Inflammatory macrophage treated with lipopolysaccharide for 4 hours (primary cell): ENCODE data around the gene APOC4.
A peak's percentile ranks its signal among the peaks of the same experiment; 100 is the strongest.
"Not testable (repeated sequence)": the region's sequence is repeated elsewhere in the genome, so short reads cannot be mapped to it uniquely, and the experiment has no call there.

Experiments used
- DNase-seq: peaks from one replicate; pipeline ENCODE4 v3.0.0-alpha.2; 2020

APOC4 gene, protein sequence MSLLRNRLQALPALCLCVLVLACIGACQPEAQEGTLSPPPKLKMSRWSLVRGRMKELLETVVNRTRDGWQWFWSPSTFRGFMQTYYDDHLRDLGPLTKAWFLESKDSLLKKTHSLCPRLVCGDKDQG

DNA sequence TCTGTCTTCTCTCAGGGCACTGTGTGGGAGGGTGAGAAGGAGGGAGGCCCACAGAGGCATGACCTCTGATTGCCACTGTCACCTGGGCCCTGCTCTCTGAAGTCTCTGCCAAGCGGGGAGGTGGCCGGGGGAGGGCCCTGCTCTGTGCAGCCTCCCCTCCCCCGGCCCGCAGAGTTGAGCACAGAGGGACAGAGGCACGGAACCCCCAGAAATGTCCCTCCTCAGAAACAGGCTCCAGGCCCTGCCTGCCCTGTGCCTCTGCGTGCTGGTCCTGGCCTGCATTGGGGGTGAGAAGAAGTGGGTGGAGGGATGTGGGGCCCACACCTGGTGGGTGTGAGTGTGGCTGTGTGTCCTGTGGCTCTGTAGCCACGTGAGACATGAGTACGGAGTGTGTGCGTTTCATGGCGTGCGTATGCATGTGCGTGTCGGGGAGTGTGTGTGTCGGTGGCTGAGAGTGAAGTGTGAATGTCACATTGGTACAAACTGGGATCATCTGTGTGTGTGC lies at the start of gene APOC4:
Gene APOC4 (plus strand): TSS at position 171 of the 505 bp plus-strand sequence. CDS start 41 bp downstream, at position 212.
- no peak for DNase-seq

DNA sequence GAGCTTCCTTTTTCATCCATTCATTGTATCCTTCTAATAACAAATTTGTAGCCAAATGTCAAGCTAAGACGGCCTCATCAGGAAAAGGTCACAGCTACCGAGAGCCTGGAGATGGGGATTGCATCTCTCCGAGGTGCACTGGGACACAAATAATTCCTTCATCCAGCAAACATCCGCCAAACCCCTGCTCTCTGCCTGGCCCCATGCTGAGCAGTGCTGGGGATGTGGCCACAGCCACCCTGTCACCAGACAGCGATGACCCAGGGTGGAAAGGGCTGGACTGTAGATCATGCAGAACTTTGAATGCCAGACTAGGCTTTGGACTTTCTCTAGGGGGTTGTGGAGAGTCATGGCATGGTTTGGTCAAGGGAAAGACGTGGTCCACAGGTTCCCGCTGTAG lies 49.1 kb upstream of the APOC4 start:
- no peak for DNase-seq

- no peak for DNase-seq
Measured at GRCh38 chr19:44893332-44894051, 48.5 kb upstream of the APOC4 start.

DNA sequence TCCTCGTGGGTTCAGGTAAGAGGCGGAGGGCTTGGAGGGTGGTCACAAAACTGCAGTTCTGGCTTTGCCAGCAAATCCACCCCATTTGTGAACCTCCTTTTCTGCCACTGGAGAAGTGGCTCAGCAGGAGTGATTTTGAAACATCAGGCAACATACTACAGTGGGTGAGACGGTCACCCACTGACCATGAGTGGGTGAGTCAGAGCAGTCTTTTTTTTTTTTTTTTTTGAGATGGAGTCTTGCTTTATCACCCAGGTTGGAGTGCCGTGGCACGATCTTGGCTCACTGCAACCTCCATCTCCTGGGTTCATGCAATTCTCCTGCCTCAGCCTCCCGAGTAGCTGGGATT lies 48.0 kb upstream of the APOC4 start:
- DNase-seq = peak; percentile 62

GRCh38 chr19:44894946-44895345 lies 47.1 kb upstream of the APOC4 start:
- DNase-seq = no peak

DNA sequence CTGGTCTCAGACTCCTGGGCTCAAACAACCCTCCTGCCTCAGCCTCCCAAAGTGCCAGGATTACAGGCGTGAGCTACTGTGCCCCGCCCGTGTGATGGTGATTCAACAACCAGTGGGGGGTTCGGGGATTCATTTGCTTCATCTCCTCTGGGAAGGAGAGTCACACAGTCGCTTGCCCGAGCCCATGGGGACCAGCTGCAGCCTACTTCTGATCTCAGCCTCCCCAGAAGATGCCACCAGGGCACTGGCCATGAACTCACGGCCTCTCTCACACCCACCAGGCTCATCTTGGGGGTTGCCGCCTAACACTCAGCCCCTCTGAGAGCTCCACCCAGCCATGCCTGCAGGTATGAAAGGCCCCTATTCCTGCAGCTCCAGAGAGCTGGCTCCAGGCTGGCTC lies 44.2 kb upstream of the APOC4 start:
- DNase-seq = no peak

DNA sequence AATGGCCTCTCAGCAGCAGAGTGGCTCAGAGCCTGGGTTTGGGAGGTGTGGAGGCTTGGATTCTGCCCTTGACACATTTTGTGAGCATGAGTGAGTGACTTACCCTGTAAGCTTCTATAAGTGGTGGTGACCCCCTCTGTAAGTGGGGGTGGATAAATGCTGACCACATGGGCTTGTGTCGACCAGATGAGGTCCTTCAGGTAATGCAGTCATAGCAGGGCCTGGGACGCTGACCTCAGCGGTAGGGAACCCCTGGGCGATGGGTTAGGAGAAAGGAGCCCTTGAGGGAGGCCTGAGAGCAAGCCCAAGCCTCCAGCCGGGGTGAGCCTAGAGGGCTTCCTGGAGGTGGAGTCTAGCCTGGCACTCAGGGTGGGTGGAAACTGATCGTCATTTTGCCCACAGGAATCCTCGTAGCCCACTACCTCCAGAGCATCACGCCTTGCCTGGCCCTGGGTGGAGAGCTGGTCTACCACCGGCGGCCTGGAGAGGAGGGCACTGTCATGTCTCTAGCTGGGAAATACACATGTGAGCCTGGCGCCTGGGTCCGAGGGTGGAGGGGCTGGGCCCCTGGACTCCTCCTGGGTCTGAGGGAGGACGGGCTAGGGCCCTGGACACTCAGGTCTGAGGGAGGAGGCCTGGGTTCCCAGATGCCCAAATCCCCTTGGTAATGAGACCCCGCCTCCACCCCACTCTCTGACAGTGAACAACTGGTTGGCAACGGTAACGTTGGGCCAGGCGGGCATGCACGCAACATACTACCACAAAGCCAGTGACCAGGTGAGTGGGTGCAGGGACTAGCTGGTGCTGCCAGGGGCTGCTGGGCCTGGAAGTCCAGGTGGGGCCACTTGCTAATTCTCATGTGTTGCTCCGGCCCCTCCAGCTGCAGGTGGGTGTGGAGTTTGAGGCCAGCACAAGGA lies 41.5 kb upstream of the APOC4 start:
- no peak for DNase-seq

- DNase-seq = no peak
Measured at GRCh38 chr19:44903216-44903601, 38.8 kb upstream of the APOC4 start.

DNA sequence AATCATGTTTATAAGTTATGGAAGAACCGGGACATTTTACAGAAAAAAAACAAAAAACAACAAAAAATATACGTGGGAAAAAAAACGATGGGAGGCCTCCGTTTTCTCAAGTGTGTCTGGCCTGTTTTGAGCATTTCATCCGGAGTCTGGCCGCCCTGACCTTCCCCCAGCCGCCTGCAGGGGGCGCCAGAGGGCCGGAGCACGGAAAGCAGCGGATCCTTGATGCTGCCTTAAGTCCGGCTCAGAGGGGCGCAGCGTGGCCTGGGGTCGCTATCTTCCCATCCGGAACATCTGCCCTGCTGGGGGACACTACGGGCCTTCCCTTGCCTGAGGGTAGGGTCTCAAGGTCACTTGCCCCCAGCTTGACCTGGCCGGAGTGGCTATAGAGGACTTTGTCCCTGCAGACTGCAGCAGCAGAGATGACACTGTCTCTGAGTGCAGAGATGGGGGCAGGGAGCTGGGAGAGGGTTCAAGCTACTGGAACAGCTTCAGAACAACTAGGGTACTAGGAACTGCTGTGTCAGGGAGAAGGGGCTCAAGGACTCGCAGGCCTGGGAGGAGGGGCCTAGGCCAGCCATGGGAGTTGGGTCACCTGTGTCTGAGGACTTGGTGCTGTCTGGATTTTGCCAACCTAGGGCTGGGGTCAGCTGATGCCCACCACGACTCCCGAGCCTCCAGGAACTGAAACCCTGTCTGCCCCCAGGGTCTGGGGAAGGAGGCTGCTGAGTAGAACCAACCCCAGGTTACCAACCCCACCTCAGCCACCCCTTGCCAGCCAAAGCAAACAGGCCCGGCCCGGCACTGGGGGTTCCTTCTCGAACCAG lies 38.2 kb upstream of the APOC4 start:
- peak; percentile 43 for DNase-seq

GRCh38 chr19:44904426-44904994 lies 37.5 kb upstream of the APOC4 start:
- no peak for DNase-seq

DNA sequence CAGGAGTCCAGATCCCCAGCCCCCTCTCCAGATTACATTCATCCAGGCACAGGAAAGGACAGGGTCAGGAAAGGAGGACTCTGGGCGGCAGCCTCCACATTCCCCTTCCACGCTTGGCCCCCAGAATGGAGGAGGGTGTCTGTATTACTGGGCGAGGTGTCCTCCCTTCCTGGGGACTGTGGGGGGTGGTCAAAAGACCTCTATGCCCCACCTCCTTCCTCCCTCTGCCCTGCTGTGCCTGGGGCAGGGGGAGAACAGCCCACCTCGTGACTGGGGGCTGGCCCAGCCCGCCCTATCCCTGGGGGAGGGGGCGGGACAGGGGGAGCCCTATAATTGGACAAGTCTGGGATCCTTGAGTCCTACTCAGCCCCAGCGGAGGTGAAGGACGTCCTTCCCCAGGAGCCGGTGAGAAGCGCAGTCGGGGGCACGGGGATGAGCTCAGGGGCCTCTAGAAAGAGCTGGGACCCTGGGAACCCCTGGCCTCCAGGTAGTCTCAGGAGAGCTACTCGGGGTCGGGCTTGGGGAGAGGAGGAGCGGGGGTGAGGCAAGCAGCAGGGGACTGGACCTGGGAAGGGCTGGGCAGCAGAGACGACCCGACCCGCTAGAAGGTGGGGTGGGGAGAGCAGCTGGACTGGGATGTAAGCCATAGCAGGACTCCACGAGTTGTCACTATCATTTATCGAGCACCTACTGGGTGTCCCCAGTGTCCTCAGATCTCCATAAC lies 36.4 kb upstream of the APOC4 start, which contains the start of gene APOE:
Gene APOE (plus strand): TSS at position 360 of the 724 bp plus-strand sequence. CDS start 829 bp downstream, outside the sequence.
- no peak for DNase-seq

GRCh38 chr19:44907613-44908012 lies 34.4 kb upstream of the APOC4 start:
- DNase-seq = no peak

- DNase-seq = no peak
Measured at GRCh38 chr19:44908074-44908835, 33.8 kb upstream of the APOC4 start.

GRCh38 chr19:44908836-44909261 lies 33.2 kb upstream of the APOC4 start:
- no peak for DNase-seq

DNA sequence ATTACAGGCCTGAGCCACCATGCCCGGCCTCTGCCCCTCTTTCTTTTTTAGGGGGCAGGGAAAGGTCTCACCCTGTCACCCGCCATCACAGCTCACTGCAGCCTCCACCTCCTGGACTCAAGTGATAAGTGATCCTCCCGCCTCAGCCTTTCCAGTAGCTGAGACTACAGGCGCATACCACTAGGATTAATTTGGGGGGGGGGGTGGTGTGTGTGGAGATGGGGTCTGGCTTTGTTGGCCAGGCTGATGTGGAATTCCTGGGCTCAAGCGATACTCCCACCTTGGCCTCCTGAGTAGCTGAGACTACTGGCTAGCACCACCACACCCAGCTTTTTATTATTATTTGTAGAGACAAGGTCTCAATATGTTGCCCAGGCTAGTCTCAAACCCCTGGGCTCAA lies 32.3 kb upstream of the APOC4 start:
- no peak for DNase-seq

DNA sequence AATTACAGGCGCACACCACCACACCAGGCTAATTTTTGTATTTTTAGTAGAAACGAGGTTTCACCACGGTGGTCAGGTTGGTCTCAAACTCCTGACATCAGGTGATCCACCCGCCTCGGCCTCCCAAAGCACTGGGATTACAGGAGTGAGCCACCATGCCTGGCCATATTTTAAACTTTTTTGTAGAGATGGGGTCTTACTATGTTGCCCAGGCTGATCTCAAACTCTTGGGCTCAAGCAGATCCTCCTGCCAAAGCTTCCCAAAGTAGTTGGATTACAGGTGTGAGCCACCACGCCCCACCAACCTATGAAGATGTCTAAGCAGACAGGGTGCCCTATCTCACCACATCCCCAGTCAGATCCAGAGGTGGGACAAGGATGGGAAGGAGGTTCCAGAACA lies 30.1 kb upstream of the APOC4 start:
- DNase-seq = not testable (repeated sequence)

DNA sequence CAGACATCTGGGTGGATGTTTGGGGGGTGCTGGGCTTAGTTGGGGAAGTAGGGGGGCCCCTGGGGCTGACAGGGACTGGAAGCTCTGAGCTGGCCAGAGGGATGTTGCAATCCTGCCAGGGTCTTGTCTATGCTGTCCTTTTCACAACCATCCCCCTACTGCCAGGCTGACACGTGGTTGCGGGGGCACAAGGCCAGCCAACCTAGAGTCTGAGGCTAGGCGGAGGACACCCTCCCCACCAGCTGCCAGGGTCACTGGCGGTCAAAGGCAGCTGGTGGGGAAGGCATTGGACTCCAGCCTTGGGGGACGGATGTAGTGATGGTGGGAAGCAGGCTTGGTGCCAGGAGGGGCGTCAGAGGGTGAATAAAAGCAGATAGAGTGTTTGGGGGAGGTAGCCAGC lies 29.2 kb upstream of the APOC4 start:
- peak; percentile 77 for DNase-seq

GRCh38 chr19:44913512-44914432 lies 28.3 kb upstream of the APOC4 start:
- DNase-seq = not testable (repeated sequence)

DNA sequence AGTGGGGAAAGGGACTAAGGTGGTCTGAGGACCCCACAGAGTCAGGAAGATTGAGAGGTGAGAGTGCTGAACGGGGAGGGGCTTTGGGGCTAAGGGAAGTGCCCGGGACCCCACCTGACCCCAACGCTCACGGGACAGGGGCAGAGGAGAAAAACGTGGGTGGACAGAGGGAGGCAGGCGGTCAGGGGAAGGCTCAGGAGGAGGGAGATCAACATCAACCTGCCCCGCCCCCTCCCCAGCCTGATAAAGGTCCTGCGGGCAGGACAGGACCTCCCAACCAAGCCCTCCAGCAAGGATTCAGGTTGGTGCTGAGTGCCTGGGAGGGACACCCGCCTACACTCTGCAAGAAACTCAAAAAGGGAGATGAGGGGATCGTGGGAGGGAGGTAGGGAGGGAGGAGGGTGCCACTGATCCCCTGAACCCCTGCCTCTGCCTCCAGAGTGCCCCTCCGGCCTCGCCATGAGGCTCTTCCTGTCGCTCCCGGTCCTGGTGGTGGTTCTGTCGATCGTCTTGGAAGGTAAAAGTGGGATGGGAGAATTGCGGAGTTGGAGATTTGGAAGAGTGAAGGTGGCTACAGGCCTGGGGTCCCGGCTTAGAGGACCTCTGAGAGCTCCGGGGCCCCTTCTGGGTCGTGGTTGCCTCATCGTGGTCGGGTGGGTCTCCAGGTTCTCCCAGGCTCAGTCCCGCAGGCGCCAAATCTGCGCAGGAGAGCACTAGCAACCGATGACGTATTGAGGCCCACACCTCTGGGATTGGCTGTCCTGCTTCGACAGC lies 27.4 kb upstream of the APOC4 start, which contains the start of gene APOC1:
Gene APOC1 (plus strand): TSS at position 176 of the 774 bp plus-strand sequence. CDS start 284 bp downstream, at position 460.
- DNase-seq = peak; percentile 82
